Neural cell (in vitro differentiated cells): ENCODE measurements around the gene NDUFA11. TPM values are rescaled to one million over a fixed set of nuclear protein-coding genes. Genes with fewer than 3 reads are reported as not detected.

Experiments
- H2AFZ ChIP-seq: fragments of 200-600, 300-800 bp; sonication (generic), shearing (Covaris generic); 2 replicates; pipeline ENCODE4 v1.6.0; 2014; ENCODE audit warnings: low read depth, mild to moderate bottlenecking, antibody characterized with exemption, low read length, moderate library complexity
- H3F3A ChIP-seq: fragments of 200-600 bp; shearing (Covaris generic); 2 replicates; pipeline ENCODE4 v1.6.1; 2016; ENCODE audit warnings: mild to moderate bottlenecking, moderate library complexity, mixed read lengths, antibody characterized with exemption, low read length; ENCODE audit not compliant: insufficient read depth, poor library complexity, severe bottlenecking
- H3K27ac ChIP-seq: fragments of 200-600, 300-800 bp; sonication (generic), shearing (Covaris generic); 2 replicates; pipeline ENCODE4 v1.5.1; 2014; ENCODE audit warnings: mild to moderate bottlenecking, low read length, moderate library complexity
- H3K27me3 ChIP-seq: fragments of 300-800, 200-600 bp; sonication (generic), shearing (Covaris generic); 2 replicates; pipeline ENCODE4 v1.6.0; 2014; ENCODE audit warnings: mild to moderate bottlenecking, low read depth, low read length, moderate library complexity; ENCODE audit not compliant: insufficient read depth
- H3K36me3 ChIP-seq: fragments of 300-800, 200-600 bp; sonication (generic), shearing (Covaris generic); 2 replicates; pipeline ENCODE4 v1.5.1; 2014; ENCODE audit warnings: mild to moderate bottlenecking, antibody characterized with exemption, low read length, moderate library complexity; ENCODE audit not compliant: insufficient read depth
- H3K4me2 ChIP-seq: fragments of 300-800, 200-600 bp; sonication (generic), shearing (Covaris generic); 2 replicates; pipeline ENCODE4 v1.6.0; 2014; ENCODE audit warnings: mild to moderate bottlenecking, low read length
- H3K4me3 ChIP-seq: fragments of 300-800, 200-600 bp; sonication (generic), shearing (Covaris generic); 2 replicates; pipeline ENCODE4 v1.5.1; 2014; ENCODE audit warnings: mild to moderate bottlenecking, low read length, moderate library complexity
- H3K79me2 ChIP-seq: fragments of 200-600 bp; shearing (Covaris generic); replicated peaks from 2 replicates; pipeline ENCODE4 v1.6.0; 2014; ENCODE audit warnings: mild to moderate bottlenecking, low read length, moderate library complexity; ENCODE audit not compliant: insufficient read depth
- H3K9ac ChIP-seq: fragments of 300-800, 200-600 bp; sonication (generic), shearing (Covaris generic); 2 replicates; pipeline ENCODE4 v1.6.1; 2016; ENCODE audit warnings: mild to moderate bottlenecking, low read length, mixed read lengths
- H3K9me2 ChIP-seq: fragments of 200-600 bp; shearing (Covaris generic); 2 replicates; pipeline ENCODE4 v1.6.1; 2016; ENCODE audit warnings: mild to moderate bottlenecking, low read length, mixed read lengths; ENCODE audit not compliant: insufficient read depth
- H3K9me3 ChIP-seq: fragments of 200-600, 300-800 bp; sonication (generic), shearing (Covaris generic); 2 replicates; pipeline ENCODE4 v1.6.1; 2016; ENCODE audit warnings: mild to moderate bottlenecking, mixed run types, low read length, moderate library complexity, mixed read lengths
- H4K20me1 ChIP-seq: fragments of 200-600 bp; shearing (Covaris generic); 2 replicates; pipeline ENCODE4 v1.6.1; 2016; ENCODE audit warnings: mild to moderate bottlenecking, mixed run types; ENCODE audit not compliant: insufficient read depth
- CTCF ChIP-seq: fragments of 450-650 bp; IDR thresholded peaks from 2 replicates; pipeline ENCODE4 v1.5.1; 2014; ENCODE audit warnings: antibody characterized with exemption, mild to moderate bottlenecking, moderate library complexity; ENCODE audit not compliant: poor library complexity, severe bottlenecking
- EP300 ChIP-seq: fragments of 450-650 bp; conservative IDR thresholded peaks from 2 replicates; pipeline ENCODE4 v1.6.1; 2014; ENCODE audit warnings: antibody characterized with exemption, mild to moderate bottlenecking, moderate library complexity; ENCODE audit not compliant: poor library complexity, severe bottlenecking
- EZH2 ChIP-seq: fragments of 200-600, 300-800 bp; shearing (Covaris generic), sonication (generic); IDR thresholded peaks from 2 replicates; pipeline ENCODE4 v1.6.1; 2014; ENCODE audit warnings: antibody characterized with exemption, low read length, borderline replicate concordance, mild to moderate bottlenecking; ENCODE audit not compliant: insufficient read depth, poor library complexity, severe bottlenecking
- MXI1 ChIP-seq: fragments of 450-650 bp; conservative IDR thresholded peaks from 2 replicates; pipeline ENCODE4 v1.6.1; 2014; ENCODE audit warnings: antibody characterized with exemption, mild to moderate bottlenecking; ENCODE audit not compliant: poor library complexity, severe bottlenecking
- POLR2AphosphoS5 ChIP-seq: IDR thresholded peaks from 2 replicates; pipeline ENCODE4 v1.6.1; 2012
- RAD21 ChIP-seq: fragments of 450-650 bp; conservative IDR thresholded peaks from 2 replicates; pipeline ENCODE4 v1.6.1; 2014; ENCODE audit warnings: antibody characterized with exemption, mild to moderate bottlenecking, moderate library complexity
- SMC3 ChIP-seq: fragments of 450-650 bp; conservative IDR thresholded peaks from 2 replicates; pipeline ENCODE4 v1.6.1; 2014; ENCODE audit warnings: antibody characterized with exemption, mild to moderate bottlenecking, moderate library complexity; ENCODE audit not compliant: poor library complexity
- TAF1 ChIP-seq: IDR thresholded peaks from 2 replicates; pipeline ENCODE4 v1.6.1; 2012; ENCODE audit warnings: low read depth
- polyA plus RNA-seq: library from polyadenylated mRNA; depleted of rRNA; stranded (reverse); fragments of >200 nt; gene quantifications from 2 replicates; pipeline ENCODE4 v1.2.3, GENCODE V29; 2014
- TF ChIP-seq, protein P1 (sequence below): IDR thresholded peaks from 2 replicates; pipeline ENCODE4 v1.6.1; 2012; ENCODE audit warnings: borderline replicate concordance

The NDUFA11 gene
- polyA plus RNA-seq, 1 donor from 2014 or later, result 594 TPM

DNA sequence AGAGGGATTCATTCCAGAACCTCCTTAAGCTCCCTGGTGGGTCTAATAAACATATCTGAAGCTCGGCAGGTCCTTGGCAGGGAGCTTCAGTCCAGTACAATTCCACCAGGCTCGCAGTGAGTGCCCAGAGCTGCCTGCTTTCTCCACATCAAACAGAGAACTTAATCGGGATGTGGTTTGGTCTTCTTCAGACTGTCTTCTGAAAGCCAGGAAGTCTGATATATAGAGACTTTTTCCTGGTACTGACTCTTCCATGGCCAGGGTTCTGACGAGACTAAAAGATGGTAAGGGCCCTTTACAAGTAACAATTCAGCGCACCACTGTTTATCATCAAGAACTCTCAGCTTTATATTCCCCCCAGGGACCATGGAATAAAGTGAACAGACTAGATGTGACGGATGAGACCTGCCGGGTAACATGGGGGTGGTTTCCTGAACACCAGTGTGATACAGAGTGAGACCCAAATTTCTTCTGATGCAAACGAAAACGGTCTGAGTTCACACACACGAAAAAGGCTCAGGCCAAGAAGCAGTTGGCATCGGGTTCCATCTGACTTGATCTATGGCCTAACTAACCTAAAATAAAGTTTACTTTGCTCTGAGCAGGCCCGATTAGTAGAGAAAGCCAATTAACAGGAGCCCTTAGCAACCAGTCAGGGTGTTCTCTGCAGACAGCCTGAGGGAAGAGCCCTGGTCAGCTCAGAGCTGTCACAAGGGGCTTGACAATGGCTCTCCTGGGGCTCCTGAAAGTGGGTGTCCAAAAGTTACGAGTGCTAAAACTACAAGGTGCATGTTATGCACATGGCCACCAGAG lies 45.4 kb upstream of the NDUFA11 start:
- Histone ChIP-seq H3K9me2 (no peaks in the 10 kb centered on the region), H2AFZ (no peak overlapping the region), H3K36me3 (peaks cover 6% of the 10 kb centered on the region), H3K9me3 (no peaks in the 10 kb centered on the region), H4K20me1 (peaks cover 3% of the 10 kb centered on the region), H3K27ac (no peak overlapping the region), H3F3A (no peaks in the 10 kb centered on the region), H3K79me2 (peaks cover 47% of the 10 kb centered on the region), H3K4me2 (no peak overlapping the region), H3K27me3 (no peaks in the 10 kb centered on the region), H3K9ac (no peak overlapping the region), H3K4me3 (no peak overlapping the region)
- TF ChIP-seq EP300 (no peak), CTCF (no peak), MXI1 (no peak), EZH2 (no peak), POLR2AphosphoS5 (no peak)

- Histone ChIP-seq H3K9ac (no peak overlapping the region), H3K27me3 (no peaks in the 10 kb centered on the region), H3K79me2 (peaks cover 32% of the 10 kb centered on the region), H3K4me2 (no peak overlapping the region), H3K27ac (no peak overlapping the region), H3F3A (no peaks in the 10 kb centered on the region), H2AFZ (no peak overlapping the region), H4K20me1 (peaks cover 3% of the 10 kb centered on the region), H3K4me3 (no peak overlapping the region), H3K9me3 (no peaks in the 10 kb centered on the region), H3K9me2 (no peaks in the 10 kb centered on the region), H3K36me3 (peaks cover 6% of the 10 kb centered on the region)
- TF ChIP-seq EP300, result no peak
- TF ChIP-seq, protein P1, sequence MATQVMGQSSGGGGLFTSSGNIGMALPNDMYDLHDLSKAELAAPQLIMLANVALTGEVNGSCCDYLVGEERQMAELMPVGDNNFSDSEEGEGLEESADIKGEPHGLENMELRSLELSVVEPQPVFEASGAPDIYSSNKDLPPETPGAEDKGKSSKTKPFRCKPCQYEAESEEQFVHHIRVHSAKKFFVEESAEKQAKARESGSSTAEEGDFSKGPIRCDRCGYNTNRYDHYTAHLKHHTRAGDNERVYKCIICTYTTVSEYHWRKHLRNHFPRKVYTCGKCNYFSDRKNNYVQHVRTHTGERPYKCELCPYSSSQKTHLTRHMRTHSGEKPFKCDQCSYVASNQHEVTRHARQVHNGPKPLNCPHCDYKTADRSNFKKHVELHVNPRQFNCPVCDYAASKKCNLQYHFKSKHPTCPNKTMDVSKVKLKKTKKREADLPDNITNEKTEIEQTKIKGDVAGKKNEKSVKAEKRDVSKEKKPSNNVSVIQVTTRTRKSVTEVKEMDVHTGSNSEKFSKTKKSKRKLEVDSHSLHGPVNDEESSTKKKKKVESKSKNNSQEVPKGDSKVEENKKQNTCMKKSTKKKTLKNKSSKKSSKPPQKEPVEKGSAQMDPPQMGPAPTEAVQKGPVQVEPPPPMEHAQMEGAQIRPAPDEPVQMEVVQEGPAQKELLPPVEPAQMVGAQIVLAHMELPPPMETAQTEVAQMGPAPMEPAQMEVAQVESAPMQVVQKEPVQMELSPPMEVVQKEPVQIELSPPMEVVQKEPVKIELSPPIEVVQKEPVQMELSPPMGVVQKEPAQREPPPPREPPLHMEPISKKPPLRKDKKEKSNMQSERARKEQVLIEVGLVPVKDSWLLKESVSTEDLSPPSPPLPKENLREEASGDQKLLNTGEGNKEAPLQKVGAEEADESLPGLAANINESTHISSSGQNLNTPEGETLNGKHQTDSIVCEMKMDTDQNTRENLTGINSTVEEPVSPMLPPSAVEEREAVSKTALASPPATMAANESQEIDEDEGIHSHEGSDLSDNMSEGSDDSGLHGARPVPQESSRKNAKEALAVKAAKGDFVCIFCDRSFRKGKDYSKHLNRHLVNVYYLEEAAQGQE, result no peak
- TF ChIP-seq MXI1, result no peak
- TF ChIP-seq RAD21, result no peak
- no peak for TF ChIP-seq POLR2AphosphoS5
- TF ChIP-seq TAF1, result no peak
- TF ChIP-seq SMC3, result no peak
- no peak for TF ChIP-seq CTCF
Measured at GRCh38 chr19:5947435-5947834, 43.8 kb upstream of the NDUFA11 start.
